Stomach (tissue), 4 donors: ENCODE data around the gene JPH2.

Experiments
- CTCF ChIP-seq, 7 experiments: fragments of 450-650 bp in 4 of 7; fragments of 200-600 bp in 3 of 7; sonication (generic) in 3 of 7; IDR thresholded peaks; one replicate each; pipeline ENCODE4 v1.5.1; 2016 to 2019; ENCODE audit warnings: antibody characterized with exemption in 7 of 7, control low read depth in 2 of 7, mild to moderate bottlenecking in 1 of 7
- POLR2A ChIP-seq, 4 donors: fragments of 450-650 bp; IDR thresholded peaks; one replicate each; pipeline ENCODE4 v1.6.1; 2016; ENCODE audit warnings: antibody characterized with exemption in 4 of 4, control low read depth in 2 of 4, mild to moderate bottlenecking in 1 of 4, moderate library complexity in 1 of 4
- POLR2AphosphoS5 ChIP-seq, 3 donors: sonication (generic); formaldehyde crosslinking; IDR thresholded peaks; one replicate each; pipeline ENCODE4 v1.6.1; 2016; ENCODE audit warnings: antibody characterized with exemption in 3 of 3

- TF ChIP-seq CTCF (IDR thresholded peaks at IDR 0.05) (no peak), POLR2A (IDR thresholded peaks at IDR 0.05) (no peak), POLR2AphosphoS5 (IDR thresholded peaks at IDR 0.05) (no peak)
Observed at GRCh38 chr20:44133424-44133823, 53.6 kb downstream of the JPH2 start.
